IMR-90 (cell line): ENCODE data around the gene MTR. TPM values are rescaled to one million over a fixed set of nuclear protein-coding genes. Genes with fewer than 3 reads are reported as not detected.
"Not testable (repeated sequence)": the region's sequence is repeated elsewhere in the genome, so short reads cannot be mapped to it uniquely, and the experiment has no call there.

Source experiments
- ATAC-seq: fragments of 200-7000 bp; cut with Tn5 transposase; 2 replicates; pipeline ENCODE4 v1.9.1; 2020; ENCODE audit warnings: low read depth, mild to moderate bottlenecking, moderate library complexity
- BruUV-seq: library from RNA; stranded (reverse); fragments of 400-500 nt; replicated peaks from 2 replicates; lab custom pipeline; 2021; lab: Mats Ljungman, UMichigan
- CTCF ChIA-PET: fragments of 300-600 bp; formaldehyde crosslinking; extraction: SDS; loops from one replicate; lab custom pipeline; 2021; ENCODE audit warnings: antibody characterized with exemption; lab: Yijun Ruan, JAX
- POLR2A ChIA-PET: fragments of 300-600 bp; sonication (Branson Sonifier 250); formaldehyde crosslinking; loops from one replicate; lab custom pipeline; 2022; ENCODE audit warnings: antibody characterized with exemption; ENCODE audit not compliant: unreplicated experiment; lab: Charles Lee
- DNase-seq: peaks from one replicate; pipeline ENCODE4 v3.0.0; 2013
- H2AFZ ChIP-seq: replicated peaks from 2 replicates; pipeline ENCODE3; 2013; ENCODE audit warnings: low read length, mild to moderate bottlenecking; ENCODE audit not compliant: poor library complexity
- H2AK5ac ChIP-seq: 2 replicates; pipeline ENCODE4 v1.6.1; 2013; ENCODE audit warnings: low read depth, low read length, inconsistent platforms
- H2AK9ac ChIP-seq: replicated peaks from 2 replicates; pipeline ENCODE3; 2013; ENCODE audit warnings: mild to moderate bottlenecking, low read depth, low read length, moderate library complexity; ENCODE audit not compliant: poor library complexity
- H2BK120ac ChIP-seq: 2 replicates; pipeline ENCODE4 v1.6.1; 2013; ENCODE audit warnings: low read depth, low read length, inconsistent platforms
- H2BK15ac ChIP-seq: 3 replicates; pipeline ENCODE4 v1.6.1; 2013; ENCODE audit warnings: low read depth, low read length, inconsistent platforms
- H2BK20ac ChIP-seq: 2 replicates; pipeline ENCODE4 v1.6.1; 2013; ENCODE audit warnings: low read depth, mild to moderate bottlenecking, inconsistent platforms, low read length, moderate library complexity
- H2BK5ac ChIP-seq: 2 replicates; pipeline ENCODE4 v1.6.1; 2013; ENCODE audit warnings: mild to moderate bottlenecking, low read depth, low read length, inconsistent platforms; ENCODE audit not compliant: poor library complexity, severe bottlenecking
- H3K14ac ChIP-seq: replicated peaks from 2 replicates; pipeline ENCODE4 v1.6.1; 2013; ENCODE audit warnings: low read depth, low read length, inconsistent platforms
- H3K18ac ChIP-seq: 2 replicates; pipeline ENCODE4 v1.6.1; 2013; ENCODE audit warnings: low read depth, low read length, control low read depth
- H3K23ac ChIP-seq: 2 replicates; pipeline ENCODE4 v1.6.1; 2013; ENCODE audit warnings: low read depth, low read length, inconsistent platforms
- H3K27ac ChIP-seq: 2 replicates; pipeline ENCODE4 v1.5.1; 2013; ENCODE audit warnings: mild to moderate bottlenecking, control low read depth, low read length; ENCODE audit not compliant: insufficient read depth
- H3K27me3 ChIP-seq: 2 replicates; pipeline ENCODE4 v1.6.1; 2013; ENCODE audit warnings: low read length; ENCODE audit not compliant: control insufficient read depth, insufficient read depth
- H3K36me3 ChIP-seq: 2 replicates; pipeline ENCODE4 v1.6.1; 2013; ENCODE audit warnings: low read length, mixed read lengths; ENCODE audit not compliant: control insufficient read depth, insufficient read depth
- H3K4ac ChIP-seq: 2 replicates; pipeline ENCODE4 v1.6.1; 2013; ENCODE audit warnings: low read depth, low read length, inconsistent platforms
- H3K4me1 ChIP-seq: 2 replicates; pipeline ENCODE4 v1.6.1; 2013; ENCODE audit warnings: low read length, mixed read lengths; ENCODE audit not compliant: control insufficient read depth, insufficient read depth
- H3K4me2 ChIP-seq: 2 replicates; pipeline ENCODE4 v1.6.1; 2013; ENCODE audit warnings: low read depth, mild to moderate bottlenecking, control low read depth, low read length, moderate library complexity
- H3K4me3 ChIP-seq: 2 replicates; pipeline ENCODE4 v1.5.1; 2013; ENCODE audit warnings: low read depth, mild to moderate bottlenecking, control low read depth, low read length, moderate library complexity; ENCODE audit not compliant: insufficient read depth
- H3K56ac ChIP-seq: 2 replicates; pipeline ENCODE4 v1.6.1; 2013; ENCODE audit warnings: low read length, inconsistent platforms; ENCODE audit not compliant: insufficient read depth; ENCODE audit errors: extremely low read depth
- H3K79me1 ChIP-seq, 2 experiments: 2 replicates each; pipeline ENCODE4 v1.6.1; 2013; ENCODE audit warnings: low read length in 2 of 2, inconsistent platforms in 1 of 2, low read depth in 1 of 2
- H3K9ac ChIP-seq: 2 replicates; pipeline ENCODE4 v1.6.1; 2013; ENCODE audit warnings: low read depth, low read length, control low read depth
- H3K9me1 ChIP-seq: 2 replicates; pipeline ENCODE4 v1.6.1; 2013; ENCODE audit warnings: low read length, inconsistent platforms; ENCODE audit not compliant: insufficient read depth
- H3K9me3 ChIP-seq: 2 replicates; pipeline ENCODE4 v1.6.1; 2013; ENCODE audit warnings: low read length; ENCODE audit not compliant: control insufficient read depth, insufficient read depth
- H4K20me1 ChIP-seq: 2 replicates; pipeline ENCODE4 v1.6.1; 2013; ENCODE audit warnings: low read length, inconsistent platforms; ENCODE audit not compliant: insufficient read depth
- H4K5ac ChIP-seq: 2 replicates; pipeline ENCODE4 v1.6.1; 2013; ENCODE audit warnings: mild to moderate bottlenecking, low read depth, low read length, control low read depth
- H4K8ac ChIP-seq, 2 experiments: 2 replicates each; pipeline ENCODE4 v1.6.1; 2013; ENCODE audit warnings: low read depth in 2 of 2, low read length in 2 of 2, control low read depth in 1 of 2, inconsistent platforms in 1 of 2
- H4K91ac ChIP-seq: 2 replicates; pipeline ENCODE4 v1.6.1; 2013; ENCODE audit warnings: low read depth, low read length, inconsistent platforms; ENCODE audit not compliant: insufficient read depth
- WGBS, 2 experiments: methylation state at CpG; one replicate each; pipeline versions ENCODE4 v1.1.5 to v1.1.7; 2013; ENCODE audit warnings: missing lambda C conversion rate in 2 of 2; ENCODE audit not compliant: insufficient read length in 1 of 2; ENCODE audit errors: extremely low coverage in 2 of 2; 5-methylcytosine and 5-hydroxymethylcytosine counted together
- dilution Hi-C: fragments of 300-500 bp; cut with HindIII; formaldehyde crosslinking; loops from one replicate; pipeline ENCODE4 v1.14.3; 2018; ENCODE audit warnings: low sequenced_read_pairs; ENCODE audit not compliant: unreplicated experiment
- in situ Hi-C: fragments of 300-500 bp; cut with MboI; formaldehyde crosslinking; loops from 3 replicates; pipeline ENCODE4 v1.14.3; 2019; ENCODE audit warnings: low sequenced_read_pairs, inconsistent platforms, mixed read lengths
- intact Hi-C: fragments of 100-400 bp; cut with micrococcal nuclease; formaldehyde crosslinking; loops from 2 replicates; pipeline ENCODE4 v1.10.0; 2022
- polyA plus RNA-seq, 3 experiments: library from polyadenylated mRNA; depleted of rRNA; stranded (reverse); fragments of >200 nt; gene quantifications; 2 replicates each; pipeline ENCODE4 v1.2.3, GENCODE V29; 2012; ENCODE audit warnings: low replicate concordance in 1 of 3
- total RNA-seq: library from RNA; depleted of rRNA; stranded (reverse); fragments of >200 nt; gene quantifications from 2 replicates; pipeline ENCODE4 v1.2.3, GENCODE V29; 2012

The MTR gene
- total and polyA plus RNA-seq, 2 of the 4 experiments (the other 2 are of a cell fraction): 7.7 to 31.0 TPM

- H3K4me2 ChIP-seq, H3K4ac ChIP-seq, BruUV-seq, CTCF ChIA-PET, H4K91ac ChIP-seq, H2BK120ac ChIP-seq, ATAC-seq, DNase-seq, H3K23ac ChIP-seq, H4K8ac ChIP-seq, H3K27me3 ChIP-seq, H2AFZ ChIP-seq, H3K18ac ChIP-seq, H3K9me3 ChIP-seq, POLR2A ChIA-PET, H2BK5ac ChIP-seq, H3K27ac ChIP-seq, H3K56ac ChIP-seq, H2BK15ac ChIP-seq, H3K4me3 ChIP-seq, H2AK9ac ChIP-seq, H3K4me1 ChIP-seq, H3K9me1 ChIP-seq, H4K20me1 ChIP-seq, in situ Hi-C loops, H3K9ac ChIP-seq, H2AK5ac ChIP-seq, intact Hi-C loops, H2BK20ac ChIP-seq, dilution Hi-C loops, H3K36me3 ChIP-seq, H4K5ac ChIP-seq, H3K79me1 ChIP-seq, H3K14ac ChIP-seq: not testable (repeated sequence)
- no CpG with 5 or more reads among the region's 7 CpGs for WGBS, 2 experiments
Observed at GRCh38 chr1:236911047-236911446, 116.0 kb downstream of the MTR start.
